Activated CD4-positive, alpha-beta T cell treated with anti-CD3 and anti-CD28 coated beads, Interleukin-2, Interleukin-6, amounts not matched to agents 100 ng/mL and 50 ng/mL, durations not matched to agents 16 hours and 8 hours (primary cell): ENCODE measurements around the gene WDFY2.
"Not testable (repeated sequence)": the region's sequence is repeated elsewhere in the genome, so short reads cannot be mapped to it uniquely, and the experiment has no call there.

ENCODE experiments used
- DNase-seq: peaks from one replicate; pipeline ENCODE4 v3.0.0-alpha.2; 2020

WDFY2 gene

GRCh38 chr13:51564671-51565070 is 19.6 kb upstream of the WDFY2 start:
- DNase-seq: no peak

GRCh38 chr13:51569001-51569400 is 15.3 kb upstream of the WDFY2 start:
- DNase-seq: not testable (repeated sequence)

GRCh38 chr13:51576754-51577153 is 7.5 kb upstream of the WDFY2 start:
- no peak for DNase-seq

GRCh38 chr13:51577690-51578089 is 6.6 kb upstream of the WDFY2 start:
- no peak for DNase-seq

- DNase-seq: no peak
Observed at GRCh38 chr13:51579676-51580075, 4.6 kb upstream of the WDFY2 start.

- DNase-seq: no peak
Observed at GRCh38 chr13:51581148-51581820, 3.0 kb upstream of the WDFY2 start.

GRCh38 chr13:51583469-51583874 is 790 bp upstream of the WDFY2 start:
- DNase-seq: no peak

- DNase-seq: peak; percentile 74
Observed at GRCh38 chr13:51584731-51585672, 740 bp downstream of the WDFY2 start.

- DNase-seq: peak; percentile 69
Observed at GRCh38 chr13:51585696-51586095, 1.4 kb downstream of the WDFY2 start.

- DNase-seq: no peak
Observed at GRCh38 chr13:51587372-51587771, 3.1 kb downstream of the WDFY2 start.

GRCh38 chr13:51588406-51588949 is 4.2 kb downstream of the WDFY2 start:
- DNase-seq: no peak

- DNase-seq: no peak
Observed at GRCh38 chr13:51589793-51590192, 5.5 kb downstream of the WDFY2 start.

- DNase-seq: no peak
Observed at GRCh38 chr13:51590231-51590970, 6.1 kb downstream of the WDFY2 start.

- DNase-seq: no peak
Observed at GRCh38 chr13:51590971-51591627, 6.8 kb downstream of the WDFY2 start.

- DNase-seq: not testable (repeated sequence)
Observed at GRCh38 chr13:51591938-51592337, 7.7 kb downstream of the WDFY2 start.

- DNase-seq: no peak
Observed at GRCh38 chr13:51594432-51594831, 10.2 kb downstream of the WDFY2 start.

GRCh38 chr13:51595416-51595815 is 11.2 kb downstream of the WDFY2 start:
- DNase-seq: no peak

- DNase-seq: no peak
Observed at GRCh38 chr13:51596541-51596940, 12.3 kb downstream of the WDFY2 start.

- DNase-seq: no peak
Observed at GRCh38 chr13:51599444-51600176, 15.3 kb downstream of the WDFY2 start.

- no peak for DNase-seq
Observed at GRCh38 chr13:51600703-51601102, 16.4 kb downstream of the WDFY2 start.
